Esophagus muscularis mucosa (tissue), 4 donors: Measurements from ENCODE around the gene GALR2. TPM values are rescaled to one million over a fixed set of nuclear protein-coding genes. Genes with fewer than 3 reads are reported as not detected.

Source experiments
- DNase-seq: peaks from one replicate; pipeline ENCODE4 v3.0.0-alpha.2; 2017; ENCODE audit errors: extremely low spot score
- H3K27ac ChIP-seq, 4 donors: fragments of 200-600 bp; sonication (generic); replicated peaks in 1 of 4; 1 replicate in 3 of 4; 2 replicates in 1 of 4; pipeline ENCODE4 v1.5.1; 2016 to 2019; ENCODE audit warnings: mild to moderate bottlenecking in 1 of 4
- H3K27me3 ChIP-seq, 4 donors: fragments of 200-600 bp; sonication (generic); one replicate each; pipeline versions ENCODE4 v1.5.1 to v1.6.0; 2016 to 2019
- H3K36me3 ChIP-seq, 4 donors: fragments of 200-600 bp; sonication (generic); one replicate each; pipeline ENCODE4 v1.5.1; 2016 to 2019
- H3K4me1 ChIP-seq, 4 donors: fragments of 200-600 bp; sonication (generic); one replicate each; pipeline ENCODE4 v1.5.1; 2016 to 2019
- H3K4me3 ChIP-seq, 4 donors: fragments of 200-600 bp; sonication (generic); 1 replicate in 2 of 4; 2 replicates in 2 of 4; pipeline ENCODE4 v1.5.1; 2016 to 2019; ENCODE audit warnings: mild to moderate bottlenecking in 4 of 4, moderate library complexity in 1 of 4
- H3K9me3 ChIP-seq, 4 donors: fragments of 200-600 bp; sonication (generic); 1 replicate in 3 of 4; 2 replicates in 1 of 4; pipeline ENCODE4 v1.5.1; 2016 to 2019
- CTCF ChIP-seq, 3 experiments: fragments of 200-600 bp in 2 of 3; fragments of 450-650 bp in 1 of 3; sonication (generic) in 2 of 3; IDR thresholded peaks; one replicate each; pipeline ENCODE4 v1.5.1; 2017 to 2019; ENCODE audit warnings: antibody characterized with exemption in 3 of 3, mild to moderate bottlenecking in 2 of 3, moderate library complexity in 1 of 3
- EP300 ChIP-seq: sonication (generic); formaldehyde crosslinking; IDR thresholded peaks from one replicate; pipeline ENCODE4 v1.6.1; 2017; ENCODE audit warnings: antibody characterized with exemption
- POLR2A ChIP-seq: fragments of 450-650 bp; IDR thresholded peaks from one replicate; pipeline ENCODE4 v1.6.1; 2017; ENCODE audit warnings: antibody characterized with exemption, moderate library complexity, mild to moderate bottlenecking, low read depth
- POLR2AphosphoS5 ChIP-seq, 2 donors: sonication (generic); formaldehyde crosslinking; IDR thresholded peaks; one replicate each; pipeline ENCODE4 v1.6.1; 2017; ENCODE audit warnings: antibody characterized with exemption in 2 of 2
- WGBS: methylation state at CpG from one replicate; pipeline ENCODE4 v1.1.5; 2018; 5-methylcytosine and 5-hydroxymethylcytosine counted together
- intact Hi-C: fragments of 100-400 bp; cut with DNase I; formaldehyde crosslinking; loops from one replicate; pipeline ENCODE4 v1.15.1; 2023
- total RNA-seq, 4 donors: library from RNA; depleted of rRNA; stranded (reverse); fragments of >200 nt; gene quantifications; one replicate each; pipeline versions ENCODE4 v1.1.0 to v1.2.1, GENCODE V29; 2016

Gene GALR2
- total RNA-seq, 4 donors from 2014 or later, result 0.50 TPM; not detected in 3

GRCh38 chr17:76122431-76123190, 48.0 kb downstream of the GALR2 start:
- H3K27ac ChIP-seq, result no peak overlapping the region
- WGBS, result 91% methylated on average over 17 of the region's 24 CpGs
- H3K36me3 ChIP-seq, result no peaks in the 10 kb centered on the region
- no peak for DNase-seq
- no peaks in the 10 kb centered on the region for H3K9me3 ChIP-seq
- H3K27me3 ChIP-seq, result no peaks in the 10 kb centered on the region
- no peak overlapping the region for H3K4me3 ChIP-seq
- peaks cover 9 to 14% (median 12%) of the 10 kb centered on the region in 4 donors for H3K4me1 ChIP-seq
- intact Hi-C loops, result loop anchor here (10.0 kb wide), 1 partner anchor 272 kb away; no protein-coding TSS in a partner anchor
- TF ChIP-seq EP300, result no peak
- no peak for TF ChIP-seq POLR2A
- TF ChIP-seq CTCF (IDR thresholded peaks at IDR 0.05), result no peak
- TF ChIP-seq POLR2AphosphoS5 (IDR thresholded peaks at IDR 0.05), result no peak

GRCh38 chr17:76123191-76123499, 48.6 kb downstream of the GALR2 start:
- H3K4me3 ChIP-seq, result no peak overlapping the region
- no peaks in the 10 kb centered on the region for H3K36me3 ChIP-seq
- H3K27me3 ChIP-seq, result no peaks in the 10 kb centered on the region
- no peak for DNase-seq
- no peaks in the 10 kb centered on the region for H3K9me3 ChIP-seq
- H3K4me1 ChIP-seq, result peaks cover 9 to 14% (median 12%) of the 10 kb centered on the region in 4 donors
- no peak overlapping the region for H3K27ac ChIP-seq
- TF ChIP-seq POLR2A (no peak), CTCF (IDR thresholded peaks at IDR 0.05) (no peak), EP300 (no peak), POLR2AphosphoS5 (IDR thresholded peaks at IDR 0.05) (no peak)
- intact Hi-C loops, result loop anchor here (10.0 kb wide), 1 partner anchor 272 kb away; no protein-coding TSS in a partner anchor
- WGBS, result 73% methylated on average over 5 of the region's 5 CpGs

- H3K27me3 ChIP-seq, result no peaks in the 10 kb centered on the region
- H3K4me3 ChIP-seq, result no peak overlapping the region
- 50% methylated on average over 2 of the region's 9 CpGs for WGBS
- intact Hi-C loops, result loop anchor here (10.0 kb wide), 1 partner anchor 271 kb away; no protein-coding TSS in a partner anchor
- peaks cover 9 to 14% (median 12%) of the 10 kb centered on the region in 4 donors for H3K4me1 ChIP-seq
- no peaks in the 10 kb centered on the region for H3K36me3 ChIP-seq
- no peak overlapping the region for H3K27ac ChIP-seq
- H3K9me3 ChIP-seq, result no peaks in the 10 kb centered on the region
- DNase-seq, result no peak
- TF ChIP-seq POLR2A (no peak), EP300 (no peak), CTCF (IDR thresholded peaks at IDR 0.05) (no peak), POLR2AphosphoS5 (IDR thresholded peaks at IDR 0.05) (no peak)
These were observed 49.4 kb downstream of the GALR2 start for GRCh38 chr17:76123749-76124581.

GRCh38 chr17:76124582-76125390, 50.2 kb downstream of the GALR2 start:
- peaks cover 9 to 14% (median 12%) of the 10 kb centered on the region in 4 donors for H3K4me1 ChIP-seq
- H3K9me3 ChIP-seq, result no peaks in the 10 kb centered on the region
- H3K4me3 ChIP-seq, result no peak overlapping the region
- TF ChIP-seq EP300 (no peak), POLR2A (no peak), CTCF (IDR thresholded peaks at IDR 0.05) (no peak), POLR2AphosphoS5 (IDR thresholded peaks at IDR 0.05) (no peak)
- 83% methylated on average over 15 of the region's 22 CpGs for WGBS
- H3K27ac ChIP-seq, result no peak overlapping the region
- no peaks in the 10 kb centered on the region for H3K27me3 ChIP-seq
- no peaks in the 10 kb centered on the region for H3K36me3 ChIP-seq
- intact Hi-C loops, result loop anchor here (10.0 kb wide), 1 partner anchor 270 kb away; no protein-coding TSS in a partner anchor
- no peak for DNase-seq
